Measurements from ENCODE around the gene KCMF1.

KCMF1 gene

GRCh38 chr2:85088921-85089320 lies 118.0 kb downstream of the KCMF1 start:
- no peak for DNase-seq

- DNase-seq = no peak
Measured at GRCh38 chr2:85089585-85089984, 118.6 kb downstream of the KCMF1 start.

- DNase-seq = no peak
Measured at GRCh38 chr2:85091838-85092237, 120.9 kb downstream of the KCMF1 start.

GRCh38 chr2:85095094-85095493 lies 124.1 kb downstream of the KCMF1 start:
- no peak for DNase-seq

- DNase-seq = no peak
Measured at GRCh38 chr2:85096616-85097015, 125.7 kb downstream of the KCMF1 start.

GRCh38 chr2:85104228-85104627 lies 133.3 kb downstream of the KCMF1 start:
- no peak for DNase-seq

GRCh38 chr2:85106489-85107180 lies 135.7 kb downstream of the KCMF1 start:
- no peak for DNase-seq
